Activated CD4-positive, alpha-beta T cell treated with anti-CD3 and anti-CD28 coated beads for 48 hours (primary cell): Measurements from ENCODE around the gene IGSF5.

Experiments
- DNase-seq: peaks from one replicate; pipeline ENCODE4 v3.0.0-alpha.2; 2020

Gene IGSF5

DNA sequence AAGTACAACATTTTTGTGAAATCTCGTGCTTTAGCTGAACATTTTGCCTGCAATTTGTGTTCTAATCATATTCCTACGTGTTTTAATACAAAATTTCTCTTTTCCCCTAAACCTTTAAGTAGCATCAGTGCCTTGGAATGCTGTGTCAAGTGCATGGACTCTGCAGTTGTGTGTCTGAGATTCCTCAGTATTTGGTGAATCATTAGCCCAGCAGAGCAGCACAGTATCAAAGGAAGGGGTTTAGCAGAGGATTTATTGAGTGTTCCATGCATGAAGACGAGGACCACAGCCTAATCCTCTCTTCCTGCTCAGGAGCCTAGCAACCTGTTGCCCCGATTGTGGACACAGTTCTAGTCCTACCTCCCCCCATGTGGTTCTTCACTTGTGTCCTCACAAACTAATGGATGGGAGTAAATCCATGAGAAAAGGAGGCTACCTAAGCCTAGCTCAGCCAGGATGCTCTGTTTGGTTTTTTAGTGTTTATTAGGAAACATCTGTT lies 92.9 kb downstream of the IGSF5 start:
- DNase-seq: no peak

DNA sequence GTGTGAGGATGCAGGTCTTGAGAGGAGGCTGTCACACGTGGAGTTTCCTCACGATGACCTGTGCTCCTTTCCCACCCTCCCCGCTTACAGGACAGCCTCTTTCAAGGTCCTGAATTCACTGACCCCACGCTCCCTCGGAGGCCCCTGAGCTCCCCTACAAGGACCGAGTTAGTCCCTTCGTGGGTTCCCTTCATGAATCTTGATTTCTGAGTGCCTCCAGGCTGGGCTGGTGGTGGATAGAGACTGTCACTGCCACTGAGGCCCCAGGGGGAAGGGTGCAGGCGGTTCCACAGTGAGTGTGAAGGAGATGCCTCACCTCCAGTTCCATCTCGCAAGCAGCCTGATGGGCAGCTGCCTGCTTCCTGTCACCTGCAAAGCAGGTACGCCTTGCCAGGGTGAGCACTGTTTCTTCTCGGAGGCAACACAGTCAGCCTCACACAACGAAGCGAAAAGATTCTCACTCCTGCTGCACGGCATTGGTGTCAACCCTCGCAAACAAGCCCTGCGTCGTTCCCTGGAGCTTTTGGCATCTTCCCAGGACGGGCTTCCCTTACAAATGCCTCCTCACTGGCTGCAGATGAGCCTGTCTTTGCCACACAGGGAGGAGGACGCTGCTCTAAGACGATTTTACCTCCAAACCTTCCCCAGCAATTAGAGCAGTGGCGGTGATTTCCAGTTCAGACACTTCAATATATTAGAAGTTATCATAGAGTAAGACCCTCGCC lies 95.6 kb downstream of the IGSF5 start:
- no peak for DNase-seq

DNA sequence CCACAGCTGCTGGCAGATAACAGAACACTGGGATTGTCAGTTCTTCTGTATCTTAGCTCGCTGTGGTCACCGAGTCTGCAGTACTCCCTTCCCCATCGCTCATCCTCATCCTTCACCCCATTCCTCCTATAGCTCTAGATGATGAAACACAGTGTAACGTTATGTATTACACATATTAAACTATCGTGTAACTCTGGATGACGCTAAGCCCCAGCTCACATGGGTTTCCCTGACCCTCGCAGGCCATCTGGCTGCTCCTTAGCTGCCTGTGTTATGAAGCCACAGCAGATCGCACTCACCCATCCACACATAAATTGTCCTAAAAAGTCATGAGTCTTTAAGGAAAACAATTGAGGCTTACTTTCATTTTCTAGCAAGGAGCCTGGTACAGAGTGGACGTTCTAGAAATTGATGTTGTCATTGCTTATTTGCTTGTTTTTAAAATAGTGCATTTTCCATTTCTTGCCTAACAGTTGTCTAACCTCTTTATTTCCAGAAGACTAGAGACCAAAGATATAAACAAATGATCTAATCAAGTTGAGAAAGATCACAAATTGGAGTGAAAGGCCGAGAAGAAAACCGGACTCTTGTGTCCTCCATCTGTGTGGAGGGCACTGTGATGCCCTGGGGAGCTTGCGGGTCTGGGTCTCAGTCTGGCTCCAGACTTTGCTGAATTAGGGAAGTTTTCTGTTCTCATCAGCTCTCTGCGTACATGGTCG lies 97.9 kb downstream of the IGSF5 start:
- DNase-seq: no peak

DNA sequence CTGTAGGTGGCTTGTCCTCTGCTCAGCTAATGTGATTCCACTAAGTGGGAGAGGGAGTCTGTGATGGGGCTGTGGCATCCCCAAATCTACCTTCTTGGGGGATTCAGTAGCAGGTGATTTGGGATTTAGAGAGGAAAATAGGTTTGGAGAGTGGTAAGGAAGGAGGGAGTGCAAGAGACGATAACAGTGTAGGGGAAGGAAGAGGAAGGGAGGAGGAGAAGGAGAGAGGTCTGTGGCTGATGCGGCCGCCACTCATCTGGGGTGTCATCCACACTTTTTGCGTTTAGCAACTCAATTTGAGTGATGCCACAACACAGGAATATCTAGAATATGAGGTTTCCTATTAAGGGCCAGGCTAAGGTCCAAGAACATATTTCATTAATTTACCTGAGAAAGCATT lies 98.5 kb downstream of the IGSF5 start:
- no peak for DNase-seq

DNA sequence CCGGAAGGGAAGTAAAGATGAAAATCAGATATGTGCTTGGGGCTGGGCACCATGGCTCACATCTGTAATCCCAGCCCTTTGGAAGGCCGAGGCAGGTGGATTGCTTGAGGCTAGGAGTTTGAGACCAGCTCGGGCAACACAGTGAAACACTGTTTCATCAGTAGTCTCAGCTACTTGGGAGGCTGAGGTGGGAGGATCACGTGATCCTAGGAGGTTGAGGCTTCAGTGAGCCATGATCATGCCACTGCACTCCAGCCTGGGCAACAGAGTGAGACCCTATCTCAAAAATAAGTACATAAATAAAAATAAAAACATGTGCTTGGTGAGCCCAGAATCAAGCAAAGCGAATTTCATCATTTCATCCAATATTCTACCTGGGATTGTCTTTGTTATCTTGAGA lies 98.9 kb downstream of the IGSF5 start:
- DNase-seq: no peak

DNA sequence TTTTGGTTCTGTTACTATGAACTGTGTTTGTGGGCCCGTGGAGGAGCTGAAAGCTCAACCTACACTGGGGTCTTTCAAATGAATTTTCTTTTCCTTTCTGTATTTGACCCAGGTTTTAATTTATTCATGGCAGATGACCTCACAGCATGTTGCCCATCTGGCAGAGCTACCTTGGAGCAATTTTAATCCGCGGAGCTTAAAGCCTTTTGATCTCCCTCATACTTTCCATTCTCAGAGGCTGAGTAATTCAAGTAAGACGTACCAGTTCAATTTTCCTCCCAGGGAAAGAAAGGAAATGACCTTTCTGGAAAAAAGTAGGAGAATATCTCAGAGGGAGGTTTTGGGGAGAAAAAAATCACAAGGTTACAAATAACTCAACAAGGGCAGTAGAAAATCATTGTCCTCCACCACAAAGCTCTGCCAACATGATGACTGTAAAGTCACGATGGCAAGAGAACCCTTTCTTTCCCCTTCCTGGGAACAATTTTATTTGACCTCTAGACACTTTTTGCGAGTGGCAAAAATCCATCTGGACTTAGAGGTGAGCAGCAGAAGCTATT lies 100.7 kb downstream of the IGSF5 start:
- no peak for DNase-seq

DNA sequence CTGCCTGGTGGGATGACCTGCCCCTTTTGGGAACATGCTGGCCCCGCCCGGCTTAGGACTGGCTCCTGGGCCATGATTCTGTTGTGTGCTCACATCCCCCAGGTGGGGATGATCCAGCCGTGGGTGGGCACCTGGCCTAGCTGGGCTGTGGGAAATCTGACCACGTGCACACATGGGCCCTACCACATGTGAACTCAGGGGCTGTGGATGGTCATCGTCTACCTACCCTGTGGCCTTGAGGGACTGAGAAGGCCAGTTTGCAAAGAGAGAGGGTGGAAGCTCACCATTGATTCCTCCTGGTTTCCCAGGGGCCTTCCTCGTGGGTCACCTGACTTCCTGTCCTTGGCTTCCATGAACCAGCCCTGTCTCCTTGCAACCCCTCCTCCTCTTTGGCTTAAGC lies 102.9 kb downstream of the IGSF5 start:
- DNase-seq: no peak

DNA sequence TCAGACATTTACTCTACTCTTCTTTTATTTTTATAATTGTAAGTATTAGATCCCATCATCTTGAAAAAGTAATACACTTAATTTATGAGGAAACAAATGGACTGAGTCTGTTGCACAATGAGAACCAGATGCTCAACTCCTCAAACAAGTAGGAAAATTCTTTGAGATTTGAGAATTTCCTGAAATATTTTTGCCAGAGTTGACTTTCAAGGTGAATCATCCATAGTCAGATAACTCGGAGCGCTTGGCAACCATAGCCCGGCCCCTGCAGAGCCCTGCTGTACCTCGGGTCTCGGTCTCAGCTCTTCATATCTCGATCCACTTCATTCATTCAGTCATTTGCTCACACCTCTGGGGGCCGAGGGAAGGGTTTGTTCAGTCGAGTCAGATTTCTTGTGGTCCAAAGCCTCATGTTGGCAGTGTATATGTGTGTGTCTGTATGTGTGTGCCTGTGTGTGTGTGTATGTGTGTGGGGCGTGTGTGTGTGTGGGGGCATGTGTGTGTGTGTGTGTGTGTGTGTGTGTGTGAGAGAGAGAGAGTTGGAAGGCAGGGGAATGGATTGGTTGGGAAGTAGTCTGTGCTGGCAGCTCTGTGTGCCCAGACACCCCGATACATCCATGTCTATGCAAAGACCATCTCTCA lies 104.2 kb downstream of the IGSF5 start:
- no peak for DNase-seq

DNA sequence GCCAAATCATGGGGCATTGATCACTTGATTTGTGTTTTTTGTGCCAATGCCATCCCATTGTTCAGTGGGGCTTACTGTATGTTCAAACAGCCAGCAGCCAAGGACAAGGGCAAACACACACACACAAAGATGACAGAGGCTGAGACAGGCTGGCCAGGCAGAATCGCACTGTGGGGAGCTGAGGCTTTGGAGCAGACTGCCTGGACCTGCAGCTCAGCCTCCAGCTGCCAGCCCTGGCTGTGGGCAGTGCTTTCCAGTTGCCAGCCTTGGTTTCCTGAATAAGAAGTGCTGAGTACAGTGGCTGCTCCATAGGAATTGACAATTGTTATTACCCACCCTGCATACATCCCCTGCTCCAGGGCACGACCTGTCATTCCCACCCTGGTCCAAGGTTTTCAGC lies 105.3 kb downstream of the IGSF5 start:
- no peak for DNase-seq

DNA sequence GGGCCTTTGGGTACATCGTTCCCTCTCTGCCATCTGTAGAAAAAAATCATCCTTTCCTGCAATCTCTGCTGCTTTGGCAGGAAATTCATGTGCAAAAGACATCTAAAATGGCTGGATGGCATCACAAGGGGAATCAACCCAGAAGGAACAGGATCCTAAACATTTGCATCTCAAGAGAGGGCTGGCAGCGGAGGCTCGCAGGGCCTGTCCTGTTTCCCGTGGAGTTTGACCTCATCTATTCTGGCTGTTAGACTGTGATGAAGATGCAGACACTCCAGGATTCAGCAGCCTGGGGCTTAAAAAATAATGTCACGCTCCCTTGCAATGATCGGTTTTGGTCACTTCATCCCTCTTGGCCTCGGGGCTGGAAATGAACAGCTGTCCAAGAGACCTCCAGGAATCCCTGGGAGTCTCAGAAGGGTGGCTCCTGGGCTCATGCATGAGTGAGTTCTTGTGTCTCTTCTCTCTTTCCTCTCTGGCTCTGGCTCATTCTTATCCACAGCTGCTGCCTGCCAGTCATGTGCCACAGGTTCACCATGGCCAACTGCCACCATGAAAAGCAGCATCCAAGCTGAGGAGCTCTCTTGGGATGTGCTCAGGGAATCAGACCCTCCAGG lies 106.1 kb downstream of the IGSF5 start:
- DNase-seq: no peak
